ENCODE measurements around the gene LSM11.

LSM11 gene

DNA sequence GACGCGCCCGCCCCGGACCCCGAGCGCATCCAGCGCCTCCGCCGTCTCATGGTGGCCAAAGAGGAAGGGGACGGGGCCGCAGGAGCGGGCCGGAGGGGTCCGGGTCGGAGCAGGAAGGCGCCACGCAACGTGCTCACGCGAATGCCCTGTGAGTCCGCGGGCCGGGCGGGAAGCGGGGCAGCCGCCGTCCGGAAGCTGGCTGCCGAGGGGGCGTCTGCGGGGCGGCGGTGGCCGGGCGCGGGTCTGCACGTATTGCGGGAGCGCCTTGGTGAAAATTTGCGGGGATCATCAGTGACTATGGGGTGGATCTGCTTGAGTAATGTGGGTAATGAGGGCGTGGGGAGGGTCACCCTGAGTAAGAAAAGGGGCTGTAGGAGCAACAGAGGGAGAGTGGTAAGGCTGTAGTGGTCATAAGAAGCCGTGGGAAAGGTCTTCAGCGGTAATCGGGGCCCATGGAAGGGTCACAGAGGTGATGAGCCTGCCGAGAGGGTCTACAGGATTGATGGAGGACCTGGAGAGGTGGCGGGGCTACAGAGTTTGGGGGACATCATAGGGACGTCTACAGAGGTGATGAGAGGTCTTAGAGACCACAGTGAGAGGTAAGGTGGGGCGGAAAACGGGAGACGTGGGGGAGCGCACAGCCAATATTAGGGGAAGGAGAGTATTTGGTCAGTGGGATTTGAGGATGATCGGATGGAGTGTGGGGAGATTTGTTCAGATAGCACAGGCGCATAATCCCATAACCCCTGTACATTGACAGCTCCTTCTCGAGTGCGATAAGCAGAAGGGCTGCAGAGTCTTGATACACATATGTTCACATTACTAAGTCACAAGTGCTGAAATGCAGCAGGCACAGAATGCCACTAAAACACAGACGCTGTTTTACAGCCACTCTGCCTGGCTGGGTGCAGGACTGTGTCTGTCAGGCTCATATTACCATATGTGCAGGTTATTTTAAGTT is 819 bp downstream of the LSM11 start:
- 0 out of 2 replicates have a peak, but pooled peaks have one; percentile 14 for TF ChIP-seq SPI1 (IDR thresholded peaks at IDR 0.05; ENCODE audit: borderline replicate concordance, low read depth)
- TF ChIP-seq, protein P1, sequence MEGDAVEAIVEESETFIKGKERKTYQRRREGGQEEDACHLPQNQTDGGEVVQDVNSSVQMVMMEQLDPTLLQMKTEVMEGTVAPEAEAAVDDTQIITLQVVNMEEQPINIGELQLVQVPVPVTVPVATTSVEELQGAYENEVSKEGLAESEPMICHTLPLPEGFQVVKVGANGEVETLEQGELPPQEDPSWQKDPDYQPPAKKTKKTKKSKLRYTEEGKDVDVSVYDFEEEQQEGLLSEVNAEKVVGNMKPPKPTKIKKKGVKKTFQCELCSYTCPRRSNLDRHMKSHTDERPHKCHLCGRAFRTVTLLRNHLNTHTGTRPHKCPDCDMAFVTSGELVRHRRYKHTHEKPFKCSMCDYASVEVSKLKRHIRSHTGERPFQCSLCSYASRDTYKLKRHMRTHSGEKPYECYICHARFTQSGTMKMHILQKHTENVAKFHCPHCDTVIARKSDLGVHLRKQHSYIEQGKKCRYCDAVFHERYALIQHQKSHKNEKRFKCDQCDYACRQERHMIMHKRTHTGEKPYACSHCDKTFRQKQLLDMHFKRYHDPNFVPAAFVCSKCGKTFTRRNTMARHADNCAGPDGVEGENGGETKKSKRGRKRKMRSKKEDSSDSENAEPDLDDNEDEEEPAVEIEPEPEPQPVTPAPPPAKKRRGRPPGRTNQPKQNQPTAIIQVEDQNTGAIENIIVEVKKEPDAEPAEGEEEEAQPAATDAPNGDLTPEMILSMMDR (IDR thresholded peaks at IDR 0.05; ENCODE audit: insufficient read depth, low read length): no peak
- TF ChIP-seq, protein P2, sequence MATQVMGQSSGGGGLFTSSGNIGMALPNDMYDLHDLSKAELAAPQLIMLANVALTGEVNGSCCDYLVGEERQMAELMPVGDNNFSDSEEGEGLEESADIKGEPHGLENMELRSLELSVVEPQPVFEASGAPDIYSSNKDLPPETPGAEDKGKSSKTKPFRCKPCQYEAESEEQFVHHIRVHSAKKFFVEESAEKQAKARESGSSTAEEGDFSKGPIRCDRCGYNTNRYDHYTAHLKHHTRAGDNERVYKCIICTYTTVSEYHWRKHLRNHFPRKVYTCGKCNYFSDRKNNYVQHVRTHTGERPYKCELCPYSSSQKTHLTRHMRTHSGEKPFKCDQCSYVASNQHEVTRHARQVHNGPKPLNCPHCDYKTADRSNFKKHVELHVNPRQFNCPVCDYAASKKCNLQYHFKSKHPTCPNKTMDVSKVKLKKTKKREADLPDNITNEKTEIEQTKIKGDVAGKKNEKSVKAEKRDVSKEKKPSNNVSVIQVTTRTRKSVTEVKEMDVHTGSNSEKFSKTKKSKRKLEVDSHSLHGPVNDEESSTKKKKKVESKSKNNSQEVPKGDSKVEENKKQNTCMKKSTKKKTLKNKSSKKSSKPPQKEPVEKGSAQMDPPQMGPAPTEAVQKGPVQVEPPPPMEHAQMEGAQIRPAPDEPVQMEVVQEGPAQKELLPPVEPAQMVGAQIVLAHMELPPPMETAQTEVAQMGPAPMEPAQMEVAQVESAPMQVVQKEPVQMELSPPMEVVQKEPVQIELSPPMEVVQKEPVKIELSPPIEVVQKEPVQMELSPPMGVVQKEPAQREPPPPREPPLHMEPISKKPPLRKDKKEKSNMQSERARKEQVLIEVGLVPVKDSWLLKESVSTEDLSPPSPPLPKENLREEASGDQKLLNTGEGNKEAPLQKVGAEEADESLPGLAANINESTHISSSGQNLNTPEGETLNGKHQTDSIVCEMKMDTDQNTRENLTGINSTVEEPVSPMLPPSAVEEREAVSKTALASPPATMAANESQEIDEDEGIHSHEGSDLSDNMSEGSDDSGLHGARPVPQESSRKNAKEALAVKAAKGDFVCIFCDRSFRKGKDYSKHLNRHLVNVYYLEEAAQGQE (IDR thresholded peaks at IDR 0.05; ENCODE audit: insufficient replicate concordance, low read depth): no peak
- no peaks in the 10 kb centered on the region for H3K27me3 ChIP-seq (ENCODE audit: insufficient read depth, poor library complexity, severe bottlenecking)
- peak overlapping the region; percentile 74 for H3K4me3 ChIP-seq (replicated peaks; ENCODE audit: insufficient read depth, low read length)
- DNase-seq (ENCODE audit: low read depth in 1 of 2, low spot score in 1 of 2): peak; percentile 37 to 48
- H3K27ac ChIP-seq (replicated peaks): peak overlapping the region; percentile 62

DNA sequence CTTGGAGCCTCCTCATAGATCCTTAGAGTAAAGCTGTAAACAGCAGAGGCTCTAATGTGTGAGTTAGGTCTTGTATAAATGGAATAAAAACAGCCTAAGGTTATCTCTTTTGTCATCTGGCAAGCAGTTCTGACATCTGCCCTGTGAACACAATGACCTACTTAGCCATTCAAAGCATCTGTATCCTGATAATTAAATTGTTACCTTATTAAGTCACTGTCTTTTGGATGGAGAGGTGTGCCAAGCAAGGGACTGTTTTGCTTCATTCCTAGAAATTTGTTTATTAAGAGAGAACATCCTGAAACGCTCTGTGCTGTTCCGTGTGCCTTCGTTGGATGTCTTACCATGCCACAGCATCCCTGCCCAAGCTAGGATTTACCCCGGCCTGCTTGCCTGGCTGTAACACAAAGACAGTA is 1.5 kb downstream of the LSM11 start:
- no peak overlapping the region for H3K27ac ChIP-seq (replicated peaks)
- DNase-seq (ENCODE audit: low read depth in 1 of 2, low spot score in 1 of 2): no peak
- TF ChIP-seq, protein P1 (IDR thresholded peaks at IDR 0.05; ENCODE audit: insufficient read depth, low read length): no peak
- TF ChIP-seq, protein P2 (IDR thresholded peaks at IDR 0.05; ENCODE audit: insufficient replicate concordance, low read depth): no peak
- TF ChIP-seq GABPA (IDR thresholded peaks at IDR 0.05; ENCODE audit: low read depth): no peak
- H3K27me3 ChIP-seq (ENCODE audit: insufficient read depth, poor library complexity, severe bottlenecking): no peaks in the 10 kb centered on the region
- peak overlapping the region; percentile 74 for H3K4me3 ChIP-seq (replicated peaks; ENCODE audit: insufficient read depth, low read length)

DNA sequence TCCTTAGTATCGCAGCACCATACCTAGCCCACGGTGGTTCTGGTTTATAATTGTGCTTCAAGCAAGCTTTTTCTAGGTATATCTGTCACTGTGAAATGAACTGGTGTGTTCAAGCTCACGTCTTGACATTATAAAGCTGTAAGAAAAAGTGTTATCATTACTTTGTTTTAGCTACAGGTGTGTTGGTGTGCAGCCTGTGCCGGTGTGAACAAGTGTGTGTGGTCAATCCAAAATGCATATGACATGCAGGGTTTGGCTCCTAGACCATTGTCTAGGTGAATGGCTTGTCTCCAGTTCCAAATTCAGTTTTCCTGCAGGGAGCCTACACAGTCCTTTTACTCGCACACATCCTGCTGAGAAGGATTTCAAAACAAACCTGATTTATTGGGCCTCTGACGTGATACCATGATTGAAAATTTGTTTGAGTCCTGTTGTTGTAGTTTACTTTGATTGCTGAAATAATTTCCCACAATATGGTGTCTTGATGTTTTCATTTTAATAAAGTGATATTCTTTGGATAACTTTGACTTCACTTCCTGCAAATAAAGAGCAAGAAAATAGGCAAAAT is 3.7 kb downstream of the LSM11 start:
- H3K27ac ChIP-seq (replicated peaks): no peak overlapping the region
- no peak for DNase-seq (ENCODE audit: low read depth in 1 of 2, low spot score in 1 of 2)

More for the DNA sequence above, 3.7 kb downstream of the LSM11 start:
- no peak overlapping the region for H3K4me3 ChIP-seq (replicated peaks; ENCODE audit: insufficient read depth, low read length)
- TF ChIP-seq, protein P2 (IDR thresholded peaks at IDR 0.05; ENCODE audit: insufficient replicate concordance, low read depth): no peak
- TF ChIP-seq SPI1 (IDR thresholded peaks at IDR 0.05; ENCODE audit: borderline replicate concordance, low read depth) (no peak), GABPA (IDR thresholded peaks at IDR 0.05; ENCODE audit: low read depth) (no peak), POLR2AphosphoS5 (IDR thresholded peaks at IDR 0.05; ENCODE audit: low read depth) (no peak)
- TF ChIP-seq, protein P1 (IDR thresholded peaks at IDR 0.05; ENCODE audit: insufficient read depth, low read length): no peak
- H3K27me3 ChIP-seq (ENCODE audit: insufficient read depth, poor library complexity, severe bottlenecking): no peaks in the 10 kb centered on the region

All from HL-60 (cell line).